Activated CD8-positive, alpha-beta memory T cell treated with anti-CD3 and anti-CD28 coated beads, Interleukin-2, amount 50 U/mL, for 24 hours (primary cell): Measurements from ENCODE around the gene PRR19.
A peak's percentile ranks its signal among the peaks of the same experiment; 100 is the strongest.

Source experiments
- DNase-seq: peaks from one replicate; pipeline ENCODE4 v3.0.0-alpha.2; 2020; ENCODE audit errors: extremely low read depth

Gene PRR19

DNA sequence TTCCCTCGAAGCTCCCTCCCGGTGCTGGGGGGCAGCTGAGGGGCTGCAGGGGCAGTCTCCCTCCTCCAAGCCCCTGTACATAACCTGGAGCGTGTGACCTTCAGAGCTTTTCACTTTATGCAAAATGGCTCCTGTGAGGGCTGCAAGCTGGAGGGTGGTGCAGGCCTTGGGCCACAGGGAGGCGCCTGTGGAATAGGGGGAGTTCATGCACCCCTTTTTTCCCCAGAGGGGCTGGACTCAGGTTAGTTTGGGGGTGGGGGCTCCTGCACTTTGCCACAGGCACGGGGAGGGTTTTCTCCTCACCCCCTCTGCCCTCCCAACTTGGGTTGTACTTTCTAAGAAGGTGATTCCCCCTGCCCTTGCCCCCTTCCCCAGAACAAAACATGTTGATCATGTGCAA is 6.6 kb upstream of the PRR19 start:
- no peak for DNase-seq

GRCh38 chr19:42295831-42296525 is 6.0 kb upstream of the PRR19 start:
- peak; percentile 79 for DNase-seq

DNA sequence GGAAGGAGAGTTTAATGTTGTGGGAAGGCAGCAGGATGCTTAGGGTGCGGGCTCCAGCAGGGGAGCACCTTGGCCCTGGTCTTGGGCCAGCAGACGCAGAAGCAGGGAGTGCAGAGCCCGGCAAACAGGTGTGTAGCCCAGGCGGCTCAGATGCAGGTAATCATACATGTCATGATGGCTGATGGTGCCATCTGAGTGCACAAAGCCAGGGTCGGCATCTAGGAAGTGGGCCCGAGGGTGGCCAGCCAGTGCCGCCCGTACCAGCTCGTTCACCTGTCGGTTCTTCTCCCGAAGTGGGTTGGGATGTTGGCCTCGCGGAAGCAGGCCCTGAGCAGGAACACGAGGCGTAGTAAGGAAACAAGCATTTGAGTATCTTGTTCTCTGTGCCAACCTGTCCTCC is 4.9 kb upstream of the PRR19 start:
- no peak for DNase-seq

DNA sequence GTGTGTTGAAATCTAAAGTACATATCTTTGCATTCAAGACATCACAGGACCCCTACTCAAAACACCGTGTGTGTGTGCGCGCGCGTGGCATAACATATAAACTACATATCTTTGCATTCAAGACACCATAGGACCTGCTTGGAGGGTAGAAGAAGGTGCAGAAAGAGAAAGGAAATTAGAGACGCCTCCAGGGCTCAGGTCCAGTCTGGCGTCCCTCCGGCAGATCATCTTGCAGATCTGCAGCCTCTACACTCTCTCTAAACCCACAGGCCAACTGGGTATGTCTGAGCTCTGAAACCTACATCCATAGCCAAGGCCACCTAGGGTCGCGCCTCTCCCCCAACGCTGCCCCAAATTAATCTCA is 1.2 kb downstream of the PRR19 start:
- no peak for DNase-seq

DNA sequence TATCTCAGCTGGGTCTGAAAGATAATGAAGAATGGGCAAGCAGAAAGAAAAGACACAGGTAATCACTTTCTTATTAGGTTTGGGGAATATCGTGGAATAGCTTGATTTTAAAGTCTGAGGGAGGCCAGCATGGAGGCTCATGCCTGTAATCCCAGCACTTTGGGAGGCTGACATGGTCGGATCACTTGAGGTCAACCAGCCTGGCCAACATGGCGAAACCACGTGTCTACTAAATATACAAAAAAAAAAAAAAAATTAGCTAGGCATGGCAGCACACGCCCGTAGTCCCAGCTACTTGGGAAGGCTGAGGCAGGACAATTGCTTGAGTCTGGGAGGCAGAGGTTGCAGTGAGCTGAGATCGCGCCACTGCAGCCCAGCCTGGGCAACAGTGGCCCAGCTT is 1.9 kb downstream of the PRR19 start:
- no peak for DNase-seq

DNA sequence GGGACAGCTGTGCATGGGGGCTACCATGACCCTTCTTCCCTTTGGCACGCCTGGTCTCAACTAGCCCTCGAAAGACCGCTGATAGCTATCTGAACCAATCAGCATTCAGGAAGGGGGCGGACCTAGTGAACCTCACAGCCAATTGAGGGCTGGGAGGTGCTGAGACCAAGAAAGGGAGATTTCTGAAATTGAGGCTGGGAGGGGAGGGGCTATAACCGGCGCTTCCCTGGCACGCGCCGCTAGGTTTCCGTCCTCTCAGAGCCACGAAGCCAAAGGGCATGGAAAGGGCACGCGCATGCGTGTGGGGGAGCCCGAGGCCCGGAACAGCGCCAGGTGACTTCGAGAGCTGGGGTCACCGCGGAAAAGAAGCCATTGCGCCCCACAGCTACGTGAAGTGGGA is 4.7 kb downstream of the PRR19 start:
- DNase-seq, result no peak

GRCh38 chr19:42309686-42310085 is 7.8 kb downstream of the PRR19 start:
- DNase-seq, result no peak

GRCh38 chr19:42311657-42312056 is 9.7 kb downstream of the PRR19 start:
- no peak for DNase-seq

DNA sequence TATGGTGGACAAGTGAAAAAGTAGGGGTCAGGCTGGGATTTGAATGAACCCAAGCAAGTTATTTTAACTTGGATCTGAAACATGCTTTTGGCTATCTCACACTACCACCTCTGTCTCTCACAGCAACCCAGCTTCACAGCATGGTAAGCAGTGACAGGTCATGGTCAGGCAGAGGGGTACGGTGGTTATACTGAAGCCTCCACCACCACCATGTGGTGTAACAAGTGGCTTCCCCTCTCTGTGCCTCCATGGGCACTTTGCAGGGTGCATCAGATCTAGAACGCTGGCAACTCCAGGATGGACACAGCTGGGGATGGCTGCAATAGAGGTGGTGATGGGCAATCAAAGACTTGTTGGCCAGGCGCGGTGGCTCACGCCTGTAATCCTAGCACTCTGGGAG is 10.4 kb downstream of the PRR19 start:
- DNase-seq, result no peak

DNA sequence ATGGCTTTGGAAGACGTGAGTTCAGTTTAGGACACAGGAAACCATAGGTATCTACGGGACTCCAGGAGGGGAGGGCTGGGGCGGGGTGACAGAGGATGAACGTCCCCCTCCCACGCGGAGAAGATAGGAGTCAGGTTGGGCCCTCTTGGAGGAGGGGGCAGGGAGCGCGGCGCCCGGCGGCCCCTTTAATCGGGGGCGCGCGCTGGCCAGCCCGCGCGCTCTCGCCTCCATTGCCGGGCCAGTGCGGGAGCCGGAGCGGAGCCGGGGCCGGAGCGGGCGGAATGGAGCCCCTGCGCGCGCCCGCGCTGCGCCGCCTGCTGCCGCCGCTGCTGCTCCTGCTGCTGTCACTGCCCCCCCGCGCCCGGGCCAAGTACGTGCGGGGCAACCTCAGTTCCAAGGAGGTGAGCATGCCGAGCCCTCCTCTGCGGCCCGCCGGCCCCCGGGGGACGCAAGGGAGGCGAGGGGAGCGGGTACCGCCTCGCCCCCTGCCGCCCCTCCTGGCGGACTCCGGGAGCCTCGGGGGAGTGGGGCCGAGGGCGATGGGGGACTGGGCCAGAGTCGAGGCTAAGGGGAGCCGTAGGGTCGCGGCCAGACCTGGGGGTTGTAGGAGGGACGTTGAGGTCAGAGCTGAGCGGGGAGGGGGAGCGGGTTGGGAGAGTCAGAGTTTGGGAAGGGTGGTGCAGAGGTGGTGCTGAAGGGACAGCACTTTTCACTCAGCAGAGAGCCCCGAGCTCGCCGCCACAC is 11.3 kb downstream of the PRR19 start, which contains the start of gene TMEM145:
TSS of gene TMEM145 (plus strand) at position 214 of the 744 bp plus-strand sequence. CDS start at position 282, 68 bp downstream.
- DNase-seq, result no peak

- no peak for DNase-seq
These were observed 12.2 kb downstream of the PRR19 start for GRCh38 chr19:42313840-42314755.

GRCh38 chr19:42315024-42315423 is 13.1 kb downstream of the PRR19 start:
- no peak for DNase-seq

DNA sequence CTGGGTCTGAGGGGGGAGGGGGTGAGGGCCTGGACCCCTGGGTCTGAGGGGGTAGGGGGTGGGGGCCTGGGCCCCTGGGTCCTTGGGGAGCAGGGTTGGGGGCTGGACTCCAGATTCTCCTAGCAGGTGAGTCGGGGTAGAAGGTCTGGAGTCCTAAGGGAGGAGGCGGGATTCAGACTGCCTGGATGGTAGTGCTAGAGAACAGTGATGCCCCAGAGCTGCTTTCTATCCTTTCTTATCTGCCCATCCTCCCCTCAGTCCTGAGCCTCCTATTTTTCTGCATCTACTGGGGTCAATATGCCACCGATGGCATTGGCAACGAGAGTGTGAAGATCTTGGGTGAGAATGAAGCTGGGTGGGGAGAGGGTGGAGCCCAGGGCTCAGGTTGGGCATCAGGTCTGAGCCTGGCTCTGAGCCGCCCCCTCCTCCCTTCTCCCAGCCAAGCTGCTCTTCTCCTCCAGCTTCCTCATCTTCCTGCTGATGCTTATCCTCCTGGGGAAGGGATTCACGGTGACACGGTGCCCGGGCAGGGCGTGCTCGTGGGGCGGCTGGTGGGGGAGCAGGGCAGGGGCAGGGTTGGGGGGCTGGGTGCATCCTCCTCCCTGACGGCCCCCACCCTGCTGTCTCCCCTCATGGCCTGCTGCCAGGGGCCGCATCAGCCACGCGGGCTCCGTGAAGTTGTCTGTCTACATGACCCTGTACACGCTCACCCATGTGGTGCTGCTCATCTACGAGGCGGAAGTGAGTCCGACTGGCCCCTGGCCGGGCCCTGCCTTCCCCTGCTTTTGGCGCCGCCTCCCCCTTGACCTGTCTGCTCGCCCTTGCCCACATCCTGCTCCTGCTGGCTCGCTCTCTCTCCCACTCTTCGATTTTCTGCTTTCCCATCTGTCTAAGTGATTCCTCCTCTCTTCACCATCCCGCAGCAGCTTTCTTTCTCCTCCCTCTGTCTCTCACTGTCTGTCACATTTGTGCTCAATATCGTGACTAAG is 14.6 kb downstream of the PRR19 start:
- DNase-seq, result no peak

DNA sequence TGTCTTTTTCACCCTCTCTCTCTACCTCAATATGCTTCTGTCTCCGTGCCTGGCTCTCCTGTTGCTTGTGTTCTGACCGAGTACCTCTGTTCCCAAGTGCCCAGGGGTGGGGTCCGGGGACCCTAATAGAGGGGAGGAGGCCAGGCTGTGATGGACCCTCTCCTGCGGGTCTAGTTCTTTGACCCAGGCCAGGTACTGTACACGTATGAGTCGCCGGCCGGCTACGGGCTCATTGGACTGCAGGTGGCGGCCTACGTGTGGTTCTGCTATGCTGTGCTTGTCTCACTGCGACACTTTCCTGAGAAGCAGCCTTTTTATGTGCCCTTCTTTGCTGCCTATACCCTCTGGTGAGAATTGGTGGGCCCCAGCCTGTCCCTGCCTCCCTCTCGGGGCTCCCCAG is 15.6 kb downstream of the PRR19 start:
- DNase-seq, result no peak

GRCh38 chr19:42322305-42322704 is 20.4 kb downstream of the PRR19 start:
- no peak for DNase-seq

GRCh38 chr19:42323473-42323851 is 21.5 kb downstream of the PRR19 start:
- no peak for DNase-seq

GRCh38 chr19:42323852-42324654 is 22.1 kb downstream of the PRR19 start:
- DNase-seq, result no peak

- DNase-seq, result no peak
These were observed 22.8 kb downstream of the PRR19 start for GRCh38 chr19:42324655-42325307.

GRCh38 chr19:42325308-42325895 is 23.5 kb downstream of the PRR19 start, which contains the start of gene MEGF8:
TSS of gene MEGF8 (plus strand) at chr19:42325635. CDS start at chr19:42326244, 609 bp downstream.
- peak; percentile 98 for DNase-seq
